Gastrocnemius medialis (tissue), 4 donors: ENCODE results near the gene DENND4B.

Experiments used
- POLR2A ChIP-seq, 2 donors: fragments of 450-650 bp; IDR thresholded peaks; one replicate each; pipeline ENCODE4 v1.6.1; 2017; ENCODE audit warnings: antibody characterized with exemption in 2 of 2, mild to moderate bottlenecking in 2 of 2, moderate library complexity in 2 of 2
- TF ChIP-seq, protein P1 (sequence below), 5 experiments: fragments of 450-650 bp in 3 of 5; fragments of 200-600 bp in 2 of 5; sonication (generic) in 2 of 5; IDR thresholded peaks in 4 of 5; conservative IDR thresholded peaks in 1 of 5; 1 replicate in 4 of 5; 2 replicates in 1 of 5; pipeline ENCODE4 v1.5.1; 2016 to 2019; ENCODE audit warnings: antibody characterized with exemption in 5 of 5, mild to moderate bottlenecking in 3 of 5, moderate library complexity in 3 of 5

DNA sequence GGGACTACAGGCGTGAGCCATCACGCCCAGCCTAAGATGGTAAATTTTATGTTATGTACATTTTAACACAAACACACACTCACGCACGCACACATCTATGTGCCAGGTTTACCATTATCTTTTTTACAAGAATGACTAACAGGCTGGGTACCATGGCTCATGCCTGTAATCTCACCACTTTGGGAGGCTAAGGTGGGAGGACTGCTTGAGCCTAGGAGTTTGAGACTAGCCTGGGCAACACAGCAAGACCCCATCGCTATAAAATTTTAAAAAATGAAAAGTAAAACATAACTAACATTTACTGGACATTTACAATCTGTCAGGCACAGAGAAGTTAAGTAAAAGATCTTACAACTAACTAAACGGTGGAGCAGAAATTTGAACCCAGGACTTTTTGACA lies 38.4 kb downstream of the DENND4B start:
- TF ChIP-seq, protein P1, sequence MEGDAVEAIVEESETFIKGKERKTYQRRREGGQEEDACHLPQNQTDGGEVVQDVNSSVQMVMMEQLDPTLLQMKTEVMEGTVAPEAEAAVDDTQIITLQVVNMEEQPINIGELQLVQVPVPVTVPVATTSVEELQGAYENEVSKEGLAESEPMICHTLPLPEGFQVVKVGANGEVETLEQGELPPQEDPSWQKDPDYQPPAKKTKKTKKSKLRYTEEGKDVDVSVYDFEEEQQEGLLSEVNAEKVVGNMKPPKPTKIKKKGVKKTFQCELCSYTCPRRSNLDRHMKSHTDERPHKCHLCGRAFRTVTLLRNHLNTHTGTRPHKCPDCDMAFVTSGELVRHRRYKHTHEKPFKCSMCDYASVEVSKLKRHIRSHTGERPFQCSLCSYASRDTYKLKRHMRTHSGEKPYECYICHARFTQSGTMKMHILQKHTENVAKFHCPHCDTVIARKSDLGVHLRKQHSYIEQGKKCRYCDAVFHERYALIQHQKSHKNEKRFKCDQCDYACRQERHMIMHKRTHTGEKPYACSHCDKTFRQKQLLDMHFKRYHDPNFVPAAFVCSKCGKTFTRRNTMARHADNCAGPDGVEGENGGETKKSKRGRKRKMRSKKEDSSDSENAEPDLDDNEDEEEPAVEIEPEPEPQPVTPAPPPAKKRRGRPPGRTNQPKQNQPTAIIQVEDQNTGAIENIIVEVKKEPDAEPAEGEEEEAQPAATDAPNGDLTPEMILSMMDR (IDR thresholded peaks at IDR 0.05 in 4 of 5, conservative IDR thresholded peaks at IDR 0.05 in 1 of 5), result no peak
- TF ChIP-seq POLR2A (IDR thresholded peaks at IDR 0.05), result no peak
